ENCODE data around the gene WDR13.

Gene WDR13

DNA sequence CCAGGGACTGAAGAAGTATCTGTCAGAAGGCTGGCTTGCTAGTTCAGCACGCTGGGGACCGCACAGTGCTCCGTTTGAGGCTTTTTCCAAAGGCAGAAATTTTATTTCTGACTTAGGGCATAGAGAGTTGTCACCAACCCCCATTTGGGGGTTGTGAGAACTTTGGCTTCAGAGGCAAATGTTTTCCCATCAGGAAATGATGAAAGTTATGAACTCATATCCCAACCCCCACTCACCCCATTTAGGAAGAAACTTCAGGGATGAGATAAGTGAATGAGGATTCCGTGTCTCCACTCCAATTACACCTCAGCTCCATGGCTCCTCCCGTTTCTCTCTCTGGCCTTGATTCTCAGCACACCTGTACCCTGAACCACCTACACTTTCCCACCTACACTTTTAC, 4.3 kb upstream of the WDR13 start:
- no peak for DNase-seq (ENCODE audit: low read depth in 4 of 4, low spot score in 1 of 4)

DNA sequence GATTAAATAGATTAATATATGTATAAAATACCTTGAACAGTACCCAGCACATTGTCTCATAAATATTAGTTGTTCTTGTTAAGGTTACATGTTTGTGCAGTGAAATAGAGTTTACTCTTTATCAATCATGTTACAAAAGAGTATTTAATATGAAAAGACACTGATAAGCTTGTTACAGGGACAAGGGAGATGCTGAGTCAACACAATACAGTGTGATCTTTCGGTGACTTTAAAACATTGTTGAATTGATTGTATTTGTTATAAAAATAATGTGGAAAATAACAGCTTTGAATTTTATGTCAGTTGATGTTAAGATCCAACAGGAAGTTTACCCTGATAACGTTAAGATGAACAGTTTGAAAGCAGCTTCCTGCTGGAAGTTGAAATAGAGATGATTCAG, 1.4 kb upstream of the WDR13 start:
- no peak for DNase-seq (ENCODE audit: low read depth in 4 of 4, low spot score in 1 of 4)

DNA sequence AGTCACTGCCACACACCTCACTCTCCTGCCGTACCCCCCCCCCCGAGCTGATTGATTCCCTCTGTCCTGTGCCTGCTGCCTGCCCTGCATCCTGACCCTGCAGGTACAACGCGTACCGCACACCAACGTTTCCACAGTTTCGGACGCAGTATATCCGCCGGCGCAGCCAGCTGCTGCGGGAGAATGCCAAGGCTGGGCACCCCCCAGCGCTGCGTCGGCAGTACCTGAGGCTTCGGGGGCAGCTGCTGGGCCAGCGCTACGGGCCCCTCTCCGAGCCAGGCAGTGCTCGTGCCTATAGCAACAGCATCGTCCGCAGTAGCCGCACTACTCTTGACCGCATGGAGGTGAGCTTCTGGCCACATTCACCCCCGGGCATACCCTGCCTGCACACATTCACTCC, 1.3 kb downstream of the WDR13 start:
- no peak for DNase-seq (ENCODE audit: low read depth in 4 of 4, low spot score in 1 of 4)

DNA sequence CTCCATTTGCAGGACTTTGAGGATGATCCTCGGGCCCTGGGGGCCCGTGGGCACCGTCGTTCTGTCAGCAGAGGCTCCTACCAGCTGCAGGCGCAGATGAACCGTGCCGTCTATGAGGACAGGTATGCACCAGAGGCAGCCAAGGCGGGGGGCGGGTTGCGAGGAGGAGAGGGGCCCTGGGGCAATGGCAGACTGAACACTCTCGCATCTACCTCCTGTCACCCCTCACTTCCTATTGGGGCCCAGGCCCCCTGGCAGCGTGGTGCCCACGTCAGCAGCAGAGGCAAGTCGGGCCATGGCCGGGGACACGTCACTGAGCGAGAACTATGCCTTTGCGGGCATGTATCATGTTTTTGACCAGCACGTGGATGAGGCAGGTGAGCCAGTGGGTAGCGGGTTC, 2.0 kb downstream of the WDR13 start:
- no peak for DNase-seq (ENCODE audit: low read depth in 4 of 4, low spot score in 1 of 4)

DNA sequence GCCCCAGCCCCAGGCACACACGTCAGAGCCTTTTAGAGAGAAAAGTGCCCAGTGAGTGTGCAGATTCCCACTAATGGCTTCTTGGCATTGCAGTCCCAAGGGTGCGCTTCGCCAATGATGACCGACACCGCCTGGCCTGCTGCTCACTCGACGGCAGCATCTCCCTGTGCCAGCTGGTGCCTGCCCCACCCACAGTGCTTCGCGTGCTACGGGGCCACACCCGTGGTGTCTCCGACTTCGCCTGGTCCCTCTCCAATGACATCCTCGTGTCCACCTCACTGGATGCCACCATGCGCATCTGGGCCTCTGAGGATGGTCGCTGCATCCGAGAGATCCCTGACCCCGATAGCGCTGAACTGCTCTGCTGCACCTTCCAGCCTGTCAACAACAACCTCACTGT, 2.9 kb downstream of the WDR13 start:
- DNase-seq (ENCODE audit: low read depth in 4 of 4, low spot score in 1 of 4) = no peak

DNA sequence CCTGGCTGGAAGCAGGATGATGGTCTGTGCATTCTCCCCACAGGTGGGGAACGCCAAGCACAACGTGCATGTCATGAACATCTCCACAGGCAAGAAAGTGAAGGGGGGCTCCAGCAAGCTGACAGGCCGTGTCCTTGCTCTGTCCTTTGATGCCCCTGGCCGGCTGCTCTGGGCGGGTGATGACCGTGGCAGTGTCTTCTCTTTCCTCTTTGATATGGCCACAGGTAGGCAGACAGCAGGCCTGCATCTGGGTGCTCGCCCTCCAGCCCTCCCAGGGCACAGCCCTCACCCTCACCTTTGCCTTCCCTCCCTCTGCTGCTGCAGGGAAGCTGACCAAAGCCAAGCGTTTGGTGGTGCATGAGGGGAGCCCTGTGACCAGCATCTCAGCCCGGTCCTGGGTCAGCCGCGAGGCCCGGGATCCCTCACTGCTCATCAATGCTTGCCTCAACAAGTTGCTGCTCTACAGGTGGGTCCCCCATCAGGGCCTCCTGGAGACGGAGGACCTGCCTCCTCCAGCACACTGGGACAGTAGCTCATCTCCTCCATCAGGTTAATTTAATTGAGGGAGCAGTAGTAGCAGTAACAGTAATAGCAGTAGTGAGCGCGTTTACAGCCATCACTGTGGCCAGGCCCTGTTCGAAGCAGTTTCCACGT, 4.6 kb downstream of the WDR13 start:
- no peak for DNase-seq (ENCODE audit: low read depth in 4 of 4, low spot score in 1 of 4)

DNA sequence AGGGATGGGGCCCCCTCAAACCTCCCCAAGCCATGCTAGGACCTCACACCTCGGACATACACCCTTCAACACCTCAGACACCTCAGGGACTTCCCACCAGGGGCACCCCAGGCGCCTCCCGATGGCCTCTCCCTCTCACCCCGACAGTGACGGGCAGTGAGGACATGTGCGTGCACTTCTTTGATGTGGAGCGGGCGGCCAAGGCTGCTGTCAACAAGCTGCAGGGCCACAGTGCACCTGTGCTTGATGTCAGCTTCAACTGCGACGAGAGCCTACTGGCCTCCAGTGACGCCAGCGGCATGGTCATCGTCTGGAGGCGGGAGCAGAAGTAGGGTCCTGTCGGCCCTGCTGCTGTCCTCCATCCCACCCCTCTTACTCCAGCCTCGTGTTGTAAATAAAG, 7.4 kb downstream of the WDR13 start:
- no peak for DNase-seq (ENCODE audit: low read depth in 4 of 4, low spot score in 1 of 4)

DNA sequence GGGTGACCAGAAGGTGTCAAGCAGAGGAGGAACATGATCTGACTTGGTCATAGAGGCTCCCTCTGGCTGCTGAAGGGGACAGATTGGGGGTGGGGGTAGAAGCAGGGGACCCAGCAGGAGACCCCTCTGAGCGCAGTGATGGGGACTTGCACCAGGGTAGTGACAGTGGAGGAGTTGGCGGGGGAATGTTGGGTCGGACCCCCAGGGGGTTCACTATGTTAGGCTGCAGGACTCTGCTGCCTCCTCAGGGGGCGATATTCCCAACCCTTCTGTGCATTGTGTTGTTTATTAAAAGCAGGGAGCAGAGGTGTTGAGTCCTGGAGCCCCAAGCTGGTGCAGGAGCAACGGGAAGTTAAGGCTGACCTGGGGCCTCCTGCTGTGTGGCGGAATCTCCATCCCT, 8.8 kb downstream of the WDR13 start:
- no peak for DNase-seq (ENCODE audit: low read depth in 4 of 4, low spot score in 1 of 4)

DNA sequence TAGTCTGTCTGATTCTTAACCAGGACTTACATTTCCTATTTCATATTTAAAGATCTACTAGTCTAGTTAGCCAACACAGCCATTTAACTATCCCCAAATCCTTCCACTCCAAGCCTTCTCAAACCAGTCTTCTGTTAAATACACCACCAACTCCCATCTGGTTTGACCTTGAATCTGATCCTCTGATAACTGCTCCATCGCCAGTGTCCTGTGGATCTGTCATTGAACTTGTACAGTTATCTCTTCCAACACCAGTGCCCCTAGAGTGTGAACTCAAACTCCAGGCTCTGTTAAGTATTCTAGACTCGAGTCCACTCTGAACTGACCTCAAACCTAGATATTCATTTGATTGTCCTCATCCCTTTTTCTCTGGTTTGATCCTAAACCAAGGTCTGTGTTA, 14.4 kb downstream of the WDR13 start:
- DNase-seq (ENCODE audit: low read depth in 4 of 4, low spot score in 1 of 4) = no peak

DNA sequence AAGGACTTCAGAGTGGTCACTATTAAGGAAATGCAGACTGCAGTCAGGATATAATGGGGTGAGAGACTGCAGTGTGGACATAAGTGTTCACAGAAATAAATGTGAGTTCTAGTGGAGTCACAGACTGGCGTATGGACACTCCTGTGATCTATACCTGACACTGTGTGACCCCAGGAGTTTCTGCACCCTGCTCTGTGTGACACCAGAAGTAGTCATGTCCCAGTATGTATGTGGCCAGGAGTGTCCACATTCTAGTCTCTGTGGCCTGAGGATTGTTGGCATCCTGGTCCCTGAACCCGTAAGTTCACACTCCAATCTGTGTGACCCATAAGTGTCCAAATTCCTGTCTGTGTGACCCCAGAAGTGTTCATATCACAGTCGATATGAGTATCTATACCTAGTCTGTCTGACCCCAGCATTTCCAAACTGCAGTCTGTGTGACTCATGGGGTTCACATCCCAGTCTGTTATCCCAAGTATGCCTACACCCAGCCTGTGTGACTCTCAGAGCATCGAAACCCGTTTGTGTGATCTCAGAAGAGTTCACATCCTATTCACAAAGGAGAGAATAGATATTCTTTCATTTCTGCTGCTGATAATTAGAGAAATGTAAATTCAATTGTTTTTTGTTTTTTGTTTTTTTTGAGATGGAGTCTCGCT, 16.3 kb downstream of the WDR13 start:
- no peak for DNase-seq (ENCODE audit: low read depth in 4 of 4, low spot score in 1 of 4)

DNA sequence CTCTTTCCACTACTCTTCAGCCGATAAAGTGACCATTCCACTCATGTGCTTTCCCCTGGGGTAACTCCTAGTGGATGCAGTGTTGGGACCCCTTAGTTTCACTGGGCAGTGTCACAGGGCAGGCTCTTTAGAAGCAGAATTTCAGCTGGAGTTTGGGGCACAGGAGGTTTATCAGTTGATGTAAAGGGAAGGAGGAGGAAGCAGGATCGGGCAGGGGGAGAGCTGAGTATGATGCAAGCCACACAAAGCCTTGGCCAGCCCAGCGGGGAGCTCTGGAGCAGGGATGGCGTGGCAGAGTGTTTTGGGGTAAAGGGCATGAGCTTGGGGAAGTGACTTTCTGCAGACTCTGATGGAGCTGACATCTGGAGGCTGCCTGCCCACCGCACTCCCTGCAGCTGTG, 19.3 kb downstream of the WDR13 start:
- no peak for DNase-seq (ENCODE audit: low read depth in 4 of 4, low spot score in 1 of 4)

DNA sequence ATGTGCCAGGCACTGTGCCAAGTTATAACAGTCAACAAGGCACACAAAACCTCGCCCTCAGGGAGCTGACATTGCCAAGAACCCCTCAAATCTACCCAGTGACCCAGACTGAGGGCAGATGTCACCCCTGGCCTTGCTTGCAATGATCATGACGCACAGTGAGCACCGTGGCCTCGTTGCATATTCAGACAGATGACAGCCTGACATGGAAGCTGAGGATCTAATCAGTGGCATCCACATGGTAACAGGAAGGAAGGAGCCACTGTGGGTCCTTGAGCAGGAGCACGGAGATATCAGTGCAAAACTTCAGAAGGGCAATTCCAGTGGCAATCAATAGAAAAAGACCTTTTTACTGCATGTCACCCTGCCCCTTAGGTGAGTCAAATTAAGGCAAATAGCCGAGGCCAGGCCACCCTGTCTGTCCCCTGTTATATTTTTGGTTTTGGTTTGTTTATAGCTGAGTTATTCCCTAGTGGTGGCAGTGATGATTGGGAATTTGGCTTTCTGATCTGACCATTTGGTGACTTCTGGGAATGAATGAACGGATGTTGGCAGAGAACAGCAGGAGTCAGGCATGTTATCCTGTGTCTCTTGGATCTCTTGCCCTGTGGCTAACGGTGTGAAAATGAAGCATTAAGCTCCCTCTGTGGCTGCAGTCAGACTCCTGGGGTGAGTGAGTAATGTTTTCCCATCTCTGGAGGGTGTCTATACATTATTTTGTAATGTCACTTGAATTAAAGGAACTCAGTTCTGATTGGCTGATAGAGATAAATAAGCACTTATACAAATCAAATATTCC, 20.4 kb downstream of the WDR13 start:
- no peak for DNase-seq (ENCODE audit: low read depth in 4 of 4, low spot score in 1 of 4)

DNA sequence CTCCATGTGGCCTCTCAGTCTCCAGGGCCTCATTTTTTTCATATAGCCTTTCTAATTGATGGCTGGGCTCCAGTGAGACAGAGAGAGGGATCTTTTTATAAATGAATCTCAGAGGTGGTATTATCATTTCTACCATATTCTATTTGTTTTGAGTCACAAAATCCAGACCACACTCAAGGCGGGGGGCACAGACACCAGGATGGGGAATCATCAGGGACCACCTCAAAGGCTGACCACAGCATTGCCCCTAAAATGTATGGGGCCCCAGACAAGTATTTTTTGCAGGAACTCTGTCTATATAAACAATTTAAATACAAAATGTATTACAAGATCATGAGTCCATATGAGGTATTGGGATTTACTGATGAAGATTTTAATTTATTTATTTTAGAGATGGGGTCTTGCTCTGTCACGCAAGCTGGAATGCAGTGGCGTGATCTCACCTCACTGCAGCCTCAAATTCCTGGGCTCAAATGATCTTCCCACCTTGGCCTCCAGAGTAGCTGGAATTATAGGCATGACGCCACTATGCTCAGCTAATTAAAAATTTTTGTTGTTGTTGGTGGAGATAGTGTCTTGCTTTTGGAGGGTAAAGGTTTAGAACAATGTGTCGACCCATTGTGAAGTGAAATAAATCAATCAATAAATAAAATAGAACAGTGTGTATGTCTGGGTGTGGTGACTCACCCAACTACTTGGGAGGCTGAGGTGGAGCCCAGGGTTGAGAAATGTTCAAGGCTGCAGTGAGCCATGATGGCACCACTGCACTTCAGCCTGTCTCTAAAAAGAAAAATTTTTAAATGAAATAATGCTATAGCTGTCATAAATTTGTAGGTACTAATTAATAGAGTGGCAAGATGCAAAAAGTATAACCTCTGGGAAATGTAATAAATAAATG, 29.4 kb downstream of the WDR13 start:
- no peak for DNase-seq (ENCODE audit: low read depth in 4 of 4, low spot score in 1 of 4)

DNA sequence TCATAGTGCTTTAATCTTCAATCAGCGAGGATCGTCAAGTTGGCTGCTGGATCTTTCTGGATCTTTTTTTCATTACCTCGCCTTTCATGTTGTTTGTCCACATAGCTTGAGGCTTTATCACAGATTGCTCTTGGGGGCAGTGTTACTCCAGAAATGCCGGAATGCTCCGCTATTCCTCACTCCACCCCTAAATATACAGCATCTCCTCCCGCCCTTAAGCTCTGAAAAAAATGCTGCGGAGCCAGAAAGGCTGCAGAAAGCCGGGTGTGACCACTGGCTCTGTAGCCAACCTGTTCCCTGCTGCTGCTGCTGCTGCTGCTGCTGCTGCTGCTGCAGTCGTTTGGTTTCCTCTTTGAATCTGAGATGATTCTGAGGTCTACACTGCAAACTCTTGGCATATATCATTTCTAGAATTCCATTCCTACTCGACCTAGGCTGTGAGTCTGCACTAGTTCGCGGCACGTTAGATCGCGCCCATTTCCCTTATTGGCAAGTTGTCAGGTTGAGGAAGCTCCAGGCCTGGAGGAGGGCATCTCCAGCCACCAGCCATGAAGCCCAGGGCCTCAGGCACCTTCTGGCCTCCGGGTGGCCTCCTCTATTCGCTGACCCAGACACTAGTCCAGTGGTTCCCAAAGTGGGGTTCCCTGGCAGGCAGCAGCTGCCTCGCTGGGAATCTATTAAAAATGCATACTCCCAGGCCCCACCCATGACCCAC, 34.2 kb downstream of the WDR13 start:
- peak; percentile 4 to 28 (median 14) for DNase-seq (ENCODE audit: low read depth in 4 of 4, low spot score in 1 of 4)

DNA sequence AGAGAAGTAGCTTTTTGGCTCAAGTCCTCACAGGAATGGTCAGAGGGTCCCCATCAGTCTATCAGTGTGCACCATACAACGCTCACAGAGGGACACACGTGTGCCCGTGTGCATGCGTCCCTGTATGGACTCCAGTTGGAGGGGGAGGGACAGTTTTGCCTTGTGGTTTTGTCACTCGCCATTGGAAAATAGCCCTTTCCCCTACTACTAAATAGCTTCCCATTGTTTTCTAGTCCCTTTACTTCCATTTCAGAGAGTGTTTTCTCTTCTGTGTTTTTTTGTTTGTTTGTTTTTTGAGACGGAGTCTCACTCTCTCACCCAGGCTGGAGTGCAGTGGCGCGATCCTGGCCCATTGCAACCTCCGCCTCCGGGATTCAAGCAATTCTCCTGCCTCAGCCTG, 34.9 kb downstream of the WDR13 start:
- DNase-seq (ENCODE audit: low read depth in 4 of 4, low spot score in 1 of 4) = no peak

DNA sequence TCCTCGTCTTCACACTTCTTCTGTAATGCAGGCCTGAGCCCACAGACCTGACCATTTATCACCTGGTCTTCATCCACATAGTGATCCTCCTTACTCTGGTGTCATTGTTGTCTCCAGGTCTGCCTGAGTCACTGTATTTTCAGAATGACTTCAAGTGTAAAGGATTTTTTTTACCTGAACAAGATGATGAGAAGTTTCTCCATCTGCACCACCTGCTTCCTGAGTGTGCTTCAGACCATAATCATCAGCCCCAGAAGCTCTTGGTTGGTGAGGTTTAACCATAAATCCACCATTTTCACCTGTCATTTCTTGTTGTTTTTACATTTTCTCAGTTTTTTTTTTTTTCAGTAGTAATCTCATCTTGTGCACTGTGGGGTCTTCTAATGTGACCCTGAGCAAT, 39.0 kb downstream of the WDR13 start:
- DNase-seq (ENCODE audit: low read depth in 4 of 4, low spot score in 1 of 4) = no peak

DNA sequence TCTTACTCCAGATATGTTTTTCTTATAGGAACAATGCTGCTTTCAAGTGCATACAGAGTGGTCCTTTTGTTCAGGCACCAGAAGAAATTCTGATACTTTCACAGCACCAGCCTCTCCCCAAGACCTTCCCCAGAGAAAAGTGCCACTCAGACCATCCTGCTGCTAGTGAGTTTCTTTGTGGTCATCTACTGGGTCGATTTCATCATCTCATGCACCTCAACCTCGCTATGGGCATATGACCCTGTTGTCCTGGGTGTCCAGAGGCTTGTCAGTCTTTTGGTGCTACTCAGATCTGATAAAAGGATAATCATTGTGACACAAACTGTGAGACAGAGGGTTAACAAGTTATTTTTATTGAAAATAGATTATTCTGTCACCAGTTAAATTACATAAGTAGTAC, 39.5 kb downstream of the WDR13 start:
- DNase-seq (ENCODE audit: low read depth in 4 of 4, low spot score in 1 of 4) = no peak

DNA sequence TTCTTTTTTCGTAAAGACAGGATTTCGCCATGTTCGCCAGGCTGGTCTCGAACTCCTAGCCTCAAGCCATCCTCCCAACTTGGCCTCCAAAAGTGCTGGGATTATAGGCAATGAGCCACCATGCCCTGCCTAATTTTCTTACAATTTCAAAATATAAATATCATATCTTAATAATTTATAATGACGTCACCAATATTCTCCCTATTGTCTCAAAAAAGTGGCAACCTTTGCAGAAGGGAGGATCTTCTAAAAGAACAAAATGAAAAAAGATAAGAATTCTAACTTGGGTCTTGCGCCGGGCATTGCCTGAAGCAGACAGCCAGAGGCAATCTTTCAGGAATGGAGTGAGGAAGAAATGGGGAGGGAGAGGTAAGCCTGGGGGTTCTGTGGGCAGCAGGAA, 48.4 kb downstream of the WDR13 start:
- DNase-seq (ENCODE audit: low read depth in 4 of 4, low spot score in 1 of 4) = no peak

DNA sequence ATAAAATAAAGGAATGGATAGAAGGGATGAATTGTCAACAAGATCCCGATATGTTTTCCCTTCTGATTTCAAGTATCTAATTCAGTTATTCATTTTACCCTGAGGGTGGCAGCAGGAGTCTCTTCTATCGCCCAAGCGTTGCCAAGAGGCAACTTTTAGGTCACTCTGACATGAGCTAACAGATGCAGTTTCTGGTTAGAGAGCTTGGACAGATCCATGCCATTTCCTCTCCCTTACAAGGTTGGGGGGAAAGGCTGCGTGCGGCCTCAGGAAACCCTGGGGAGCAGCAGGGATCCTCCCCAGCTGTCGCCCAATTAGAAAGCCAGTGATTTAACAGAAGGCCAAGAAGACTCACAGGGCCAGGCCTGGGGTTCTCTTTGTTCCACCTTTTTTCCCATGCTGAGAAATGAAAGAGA, 51.1 kb downstream of the WDR13 start:
- peak in 1 of 4 experiments; percentile 2 for DNase-seq (ENCODE audit: low read depth in 4 of 4, low spot score in 1 of 4)

DNA sequence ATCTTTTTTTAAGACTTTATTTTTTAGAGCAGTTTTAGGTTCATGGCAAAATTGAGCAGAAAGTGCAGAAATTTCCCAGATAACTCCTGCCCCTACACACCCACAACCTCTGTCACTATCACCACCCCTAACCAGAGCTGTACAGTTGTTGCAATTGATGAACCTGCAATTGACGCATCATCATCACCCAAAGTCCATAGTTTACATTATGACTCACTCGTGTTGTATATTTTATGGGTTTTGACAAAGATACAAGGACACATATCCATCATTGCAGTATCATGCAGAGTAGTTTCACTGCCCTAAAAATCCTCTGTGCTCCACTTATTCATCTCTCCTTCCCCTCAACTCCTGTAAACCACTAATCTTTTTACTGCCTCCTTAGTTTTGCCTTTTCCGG, 51.8 kb downstream of the WDR13 start:
- DNase-seq (ENCODE audit: low read depth in 4 of 4, low spot score in 1 of 4) = no peak
